Neuronal stem cell (in vitro differentiated cells): Measurements from ENCODE around the gene SLC35G3.

Experiments used
- DNase-seq: peaks from one replicate; pipeline ENCODE4 v3.0.0-alpha.2; 2013; ENCODE audit warnings: low spot score
- H2AFZ ChIP-seq: one replicate; pipeline ENCODE4 v1.6.1; 2013; ENCODE audit warnings: mild to moderate bottlenecking, low read length, inconsistent platforms
- H2AK5ac ChIP-seq: 2 replicates; pipeline ENCODE4 v1.6.1; 2013; ENCODE audit warnings: low read depth, mild to moderate bottlenecking, inconsistent platforms, low read length, moderate library complexity, mixed read lengths
- H2BK120ac ChIP-seq: 2 replicates; pipeline ENCODE4 v1.6.1; 2013; ENCODE audit warnings: low read depth, mild to moderate bottlenecking, inconsistent platforms, low read length, moderate library complexity, mixed read lengths
- H2BK12ac ChIP-seq: one replicate; pipeline ENCODE4 v1.6.1; 2013; ENCODE audit warnings: low read length, inconsistent platforms
- H2BK15ac ChIP-seq: 2 replicates; pipeline ENCODE4 v1.6.1; 2013; ENCODE audit warnings: mild to moderate bottlenecking, low read length, inconsistent platforms, mixed read lengths
- H2BK5ac ChIP-seq: one replicate; pipeline ENCODE4 v1.6.1; 2013; ENCODE audit warnings: inconsistent platforms, mild to moderate bottlenecking, low read length, moderate library complexity
- H3K14ac ChIP-seq: one replicate; pipeline ENCODE4 v1.6.1; 2013; ENCODE audit warnings: low read length, inconsistent platforms
- H3K18ac ChIP-seq: 2 replicates; pipeline ENCODE4 v1.6.1; 2013; ENCODE audit warnings: low read length, inconsistent platforms
- H3K23ac ChIP-seq: 2 replicates; pipeline ENCODE4 v1.6.1; 2013; ENCODE audit warnings: low read depth, mild to moderate bottlenecking, mixed read lengths, low read length, inconsistent platforms; ENCODE audit not compliant: poor library complexity
- H3K27ac ChIP-seq: replicated peaks from 3 replicates; pipeline ENCODE4 v1.5.1; 2013; ENCODE audit warnings: low read length, inconsistent platforms
- H3K27me3 ChIP-seq, 3 experiments: 2 replicates each; pipeline ENCODE4 v1.6.1; 2013; ENCODE audit warnings: low read length in 3 of 3, mild to moderate bottlenecking in 2 of 3, inconsistent platforms in 1 of 3, low read depth in 1 of 3, mixed read lengths in 1 of 3, moderate library complexity in 1 of 3; ENCODE audit not compliant: control insufficient read depth in 3 of 3, insufficient read depth in 3 of 3
- H3K36me3 ChIP-seq, 2 donors: replicated peaks in 1 of 2; 2 replicates each; pipeline ENCODE4 v1.6.1; 2013; ENCODE audit warnings: low read length in 2 of 2; ENCODE audit not compliant: control insufficient read depth in 2 of 2, insufficient read depth in 2 of 2
- H3K4ac ChIP-seq: 2 replicates; pipeline ENCODE4 v1.6.1; 2013; ENCODE audit warnings: inconsistent platforms, mild to moderate bottlenecking, low read length, moderate library complexity
- H3K4me1 ChIP-seq, 2 donors: 1 replicate in 1 of 2; 2 replicates in 1 of 2; pipeline ENCODE4 v1.6.1; 2013; ENCODE audit warnings: low read length in 2 of 2, low read depth in 1 of 2; ENCODE audit not compliant: control insufficient read depth in 2 of 2, insufficient read depth in 1 of 2
- H3K4me2 ChIP-seq: one replicate; pipeline ENCODE4 v1.6.1; 2013; ENCODE audit warnings: mild to moderate bottlenecking, low read length, inconsistent platforms; ENCODE audit not compliant: insufficient read depth, poor library complexity, severe bottlenecking
- H3K4me3 ChIP-seq, 2 donors: 2 replicates each; pipeline ENCODE4 v1.5.1; 2013; ENCODE audit warnings: low read length in 2 of 2, mild to moderate bottlenecking in 2 of 2, inconsistent platforms in 1 of 2, moderate library complexity in 1 of 2
- H3K79me1 ChIP-seq: one replicate; pipeline ENCODE4 v1.6.1; 2013; ENCODE audit warnings: low read depth, mild to moderate bottlenecking, inconsistent platforms, low read length, moderate library complexity
- H3K9ac ChIP-seq: one replicate; pipeline ENCODE4 v1.6.1; 2013; ENCODE audit warnings: mild to moderate bottlenecking, low read depth, low read length, inconsistent platforms; ENCODE audit not compliant: poor library complexity
- H3K9me3 ChIP-seq, 2 donors: replicated peaks in 1 of 2; 2 replicates each; pipeline versions ENCODE3 to v1.6.1; 2013; ENCODE audit warnings: low read length in 2 of 2, mild to moderate bottlenecking in 2 of 2, inconsistent platforms in 1 of 2, low read depth in 1 of 2, mixed read lengths in 1 of 2, moderate library complexity in 1 of 2; ENCODE audit not compliant: control insufficient read depth in 2 of 2, insufficient read depth in 1 of 2
- H4K8ac ChIP-seq: one replicate; pipeline ENCODE4 v1.6.1; 2013; ENCODE audit warnings: low read depth, mild to moderate bottlenecking, inconsistent platforms, low read length, moderate library complexity
- H4K91ac ChIP-seq: one replicate; pipeline ENCODE4 v1.6.1; 2013; ENCODE audit warnings: low read length, low read depth, mild to moderate bottlenecking, inconsistent platforms; ENCODE audit not compliant: poor library complexity
- WGBS, 2 donors: extraction: QIAGEN DNeasy Blood & Tissue Kit; methylation state at CpG; one replicate each; pipeline ENCODE4 v1.1.7; 2013; ENCODE audit warnings: missing lambda C conversion rate in 2 of 2, mixed read lengths in 1 of 2; ENCODE audit not compliant: insufficient read length in 2 of 2, insufficient replicate concordance in 1 of 2; ENCODE audit errors: extremely low coverage in 2 of 2; 5-methylcytosine and 5-hydroxymethylcytosine counted together

The SLC35G3 gene

GRCh38 chr17:35214192-35214591 lies 20.0 kb upstream of the SLC35G3 start:
- H4K8ac ChIP-seq = no peak overlapping the region
- no peak overlapping the region for H3K9ac ChIP-seq
- H3K36me3 ChIP-seq = no peaks in the 10 kb centered on the region
- no peak overlapping the region for H2AK5ac ChIP-seq
- no peak overlapping the region for H2BK120ac ChIP-seq
- no peaks in the 10 kb centered on the region for H3K79me1 ChIP-seq
- H3K9me3 ChIP-seq = no peaks in the 10 kb centered on the region
- no peak overlapping the region for H3K23ac ChIP-seq
- no peak overlapping the region for H3K18ac ChIP-seq
- no peak overlapping the region for H4K91ac ChIP-seq
- H3K27ac ChIP-seq = no peak overlapping the region
- H2AFZ ChIP-seq = no peak overlapping the region
- no peak overlapping the region for H2BK15ac ChIP-seq
- no peak overlapping the region for H3K4me3 ChIP-seq
- H2BK12ac ChIP-seq = no peak overlapping the region
- no peak overlapping the region for H2BK5ac ChIP-seq
- no peak overlapping the region for H3K4me2 ChIP-seq
- WGBS, 2 donors = no CpG with 5 or more reads among the region's 3 CpGs
- no peaks in the 10 kb centered on the region for H3K4me1 ChIP-seq
- H3K4ac ChIP-seq = no peak overlapping the region
- no peak for DNase-seq
- no peak overlapping the region for H3K14ac ChIP-seq
- peaks cover 0 to 20% (median 0%) of the 10 kb centered on the region in 3 experiments for H3K27me3 ChIP-seq

GRCh38 chr17:35213412-35213940 lies 19.3 kb upstream of the SLC35G3 start:
- no peak overlapping the region for H2BK15ac ChIP-seq
- H3K18ac ChIP-seq = no peak overlapping the region
- H3K79me1 ChIP-seq = no peaks in the 10 kb centered on the region
- H3K9ac ChIP-seq = no peak overlapping the region
- H2BK12ac ChIP-seq = no peak overlapping the region
- H3K4me3 ChIP-seq = no peak overlapping the region
- no peak overlapping the region for H3K23ac ChIP-seq
- no peak overlapping the region for H3K27ac ChIP-seq
- no peaks in the 10 kb centered on the region for H3K4me1 ChIP-seq
- H4K91ac ChIP-seq = no peak overlapping the region
- H3K14ac ChIP-seq = no peak overlapping the region
- no peak overlapping the region for H3K4me2 ChIP-seq
- H2AFZ ChIP-seq = no peak overlapping the region
- H2BK120ac ChIP-seq = no peak overlapping the region
- H2AK5ac ChIP-seq = no peak overlapping the region
- H3K36me3 ChIP-seq = no peaks in the 10 kb centered on the region
- H3K27me3 ChIP-seq = peaks cover 0 to 20% (median 0%) of the 10 kb centered on the region in 3 experiments
- H3K9me3 ChIP-seq = no peaks in the 10 kb centered on the region
- H4K8ac ChIP-seq = no peak overlapping the region
- no peak overlapping the region for H3K4ac ChIP-seq
- H2BK5ac ChIP-seq = no peak overlapping the region
- WGBS, 2 donors = no CpG with 5 or more reads among the region's 5 CpGs
- no peak for DNase-seq

- Histone ChIP-seq H3K79me1 (no peaks in the 10 kb centered on the region), H3K36me3 (no peaks in the 10 kb centered on the region), H4K8ac (no peak overlapping the region), H3K27me3 (peaks cover 0 to 20% (median 0%) of the 10 kb centered on the region in 3 experiments), H2AFZ (no peak overlapping the region), H3K14ac (no peak overlapping the region), H4K91ac (no peak overlapping the region), H2BK15ac (no peak overlapping the region), H2BK5ac (no peak overlapping the region), H3K9ac (no peak overlapping the region), H3K27ac (no peak overlapping the region), H3K9me3 (no peaks in the 10 kb centered on the region), H3K4me2 (no peak overlapping the region), H3K4me3 (no peak overlapping the region), H3K4ac (no peak overlapping the region), H3K18ac (no peak overlapping the region), H2BK120ac (no peak overlapping the region), H3K4me1 (no peaks in the 10 kb centered on the region), H2BK12ac (no peak overlapping the region), H2AK5ac (no peak overlapping the region), H3K23ac (no peak overlapping the region)
- no CpG with 5 or more reads among the region's 4 CpGs for WGBS, 2 donors
- DNase-seq = no peak
These were observed 18.5 kb upstream of the SLC35G3 start for GRCh38 chr17:35212668-35213067.

GRCh38 chr17:35210741-35211140 lies 16.5 kb upstream of the SLC35G3 start:
- H3K36me3 ChIP-seq = no peaks in the 10 kb centered on the region
- H3K14ac ChIP-seq = no peak overlapping the region
- no peak overlapping the region for H3K9ac ChIP-seq
- H4K8ac ChIP-seq = no peak overlapping the region
- no peaks in the 10 kb centered on the region for H3K4me1 ChIP-seq
- no peak for DNase-seq
- H2AFZ ChIP-seq = no peak overlapping the region
- no peaks in the 10 kb centered on the region for H3K79me1 ChIP-seq
- H4K91ac ChIP-seq = no peak overlapping the region
- H3K23ac ChIP-seq = no peak overlapping the region
- H2AK5ac ChIP-seq = no peak overlapping the region
- no peak overlapping the region for H2BK5ac ChIP-seq
- no peak overlapping the region for H3K4ac ChIP-seq
- no peak overlapping the region for H3K4me3 ChIP-seq
- no peak overlapping the region for H3K4me2 ChIP-seq
- no peak overlapping the region for H2BK120ac ChIP-seq
- no peak overlapping the region for H3K18ac ChIP-seq
- no peak overlapping the region for H2BK12ac ChIP-seq
- H2BK15ac ChIP-seq = no peak overlapping the region
- H3K27ac ChIP-seq = no peak overlapping the region
- H3K9me3 ChIP-seq = no peaks in the 10 kb centered on the region
- peaks cover 0 to 13% (median 0%) of the 10 kb centered on the region in 3 experiments for H3K27me3 ChIP-seq
- WGBS, 2 donors = no CpG with 5 or more reads among the region's 7 CpGs
